Measurements from ENCODE around the gene AMHR2. TPM values are rescaled to one million over a fixed set of nuclear protein-coding genes. Genes with fewer than 3 reads are reported as not detected.

The AMHR2 gene
- total and polyA plus RNA-seq, 2 donors (not counting 1 experiment from before 2014, with no cell fraction given), result not detected

GRCh38 chr12:53466640-53467039, 43.0 kb downstream of the AMHR2 start:
- intact Hi-C loops (cut with micrococcal nuclease), result no loop called here
- Histone ChIP-seq H2AFZ (ENCODE audit: insufficient read depth, low read depth, low read length, poor library complexity, severe bottlenecking) (no peak overlapping the region), H3K4me1 (ENCODE audit: control insufficient read depth in 2 of 2, insufficient read depth in 2 of 2, low read length in 2 of 2) (no peaks in the 10 kb centered on the region), H3K4me2 (replicated peaks; ENCODE audit: low read depth, low read length, poor library complexity, severe bottlenecking) (no peak overlapping the region), H3K9ac (ENCODE audit: low read length) (no peak overlapping the region), H3K27me3 (replicated peaks in 1 of 4; ENCODE audit: control extremely low read depth in 1 of 4, control insufficient read depth in 3 of 4, insufficient read depth in 4 of 4, low read length in 3 of 4) (no peaks in the 10 kb centered on the region), H3K4me3 (ENCODE audit: control extremely low read depth in 1 of 5, extremely low read depth in 1 of 5, insufficient read depth in 1 of 5, low read depth in 2 of 5, low read length in 4 of 5) (no peak overlapping the region), H3K27ac (ENCODE audit: low read length in 2 of 2) (no peak overlapping the region), H4K20me1 (ENCODE audit: control insufficient read depth, insufficient read depth, low read length, poor library complexity, severe bottlenecking) (peaks cover 87% of the 10 kb centered on the region), H3K36me3 (replicated peaks in 1 of 2; ENCODE audit: control extremely low read depth in 1 of 2, control insufficient read depth in 1 of 2, extremely low read depth in 1 of 2, insufficient read depth in 2 of 2, low read length in 1 of 2) (peaks cover 16 to 99% of the 10 kb centered on the region in 2 experiments), H3K79me2 (ENCODE audit: control insufficient read depth, insufficient read depth, low read length) (peaks cover 82% of the 10 kb centered on the region), H3K9me3 (ENCODE audit: control extremely low read depth in 1 of 3, control insufficient read depth in 2 of 3, insufficient read depth in 1 of 3, low read length in 2 of 3) (no peaks in the 10 kb centered on the region)
- DNase-seq, result no peak
- POLR2A ChIA-PET, result no interaction called here
- no peaks in the 10 kb centered on the region for H3K27me3 Mint-ChIP-seq
- TF ChIP-seq CTCF (IDR thresholded peaks at IDR 0.05), result no peak
- H3K4me1 Mint-ChIP-seq, result peaks cover 4% of the 10 kb centered on the region
- H3K4me3 Mint-ChIP-seq, result no peak overlapping the region
- no peak overlapping the region for H3K27ac Mint-ChIP-seq
- WGBS (ENCODE audit: insufficient coverage), result 83% methylated on average over 2 of the region's 4 CpGs
- CTCF ChIA-PET, result interaction anchor here (0.6 to 1.1 kb wide), 2 partner anchors 13 to 59 kb away, joined by 4 read pairs; no protein-coding TSS in a partner anchor
- ATAC-seq (ENCODE audit: low read depth), result no peak
- H3K9me3 Mint-ChIP-seq (ENCODE audit: insufficient read depth), result no peaks in the 10 kb centered on the region

- H4K20me1 ChIP-seq (ENCODE audit: control insufficient read depth, insufficient read depth, low read length, poor library complexity, severe bottlenecking), result peaks cover 87% of the 10 kb centered on the region
- POLR2A ChIA-PET, result no interaction called here
- 100% methylated on average over 3 of the region's 5 CpGs for WGBS (ENCODE audit: insufficient coverage)
Observed at GRCh38 chr12:53467082-53467481, 43.4 kb downstream of the AMHR2 start.

More at GRCh38 chr12:53467082-53467481, 43.4 kb downstream of the AMHR2 start:
- no peak overlapping the region for H3K4me3 Mint-ChIP-seq
- no peak overlapping the region for H3K9ac ChIP-seq (ENCODE audit: low read length)
- intact Hi-C loops (cut with micrococcal nuclease), result no loop called here
- H3K4me1 ChIP-seq (ENCODE audit: control insufficient read depth in 2 of 2, insufficient read depth in 2 of 2, low read length in 2 of 2), result no peaks in the 10 kb centered on the region
- CTCF ChIA-PET, result interaction anchor here (0.6 kb wide), 1 partner anchor 59 kb away, joined by 4 read pairs; no protein-coding TSS in a partner anchor
- no peaks in the 10 kb centered on the region for H3K27me3 Mint-ChIP-seq
- peaks cover 19 to 99% of the 10 kb centered on the region in 2 experiments for H3K36me3 ChIP-seq (replicated peaks in 1 of 2; ENCODE audit: control extremely low read depth in 1 of 2, control insufficient read depth in 1 of 2, extremely low read depth in 1 of 2, insufficient read depth in 2 of 2, low read length in 1 of 2)
- no peaks in the 10 kb centered on the region for H3K9me3 ChIP-seq (ENCODE audit: control extremely low read depth in 1 of 3, control insufficient read depth in 2 of 3, insufficient read depth in 1 of 3, low read length in 2 of 3)
- H3K9me3 Mint-ChIP-seq (ENCODE audit: insufficient read depth), result no peaks in the 10 kb centered on the region
- TF ChIP-seq EZH2 (IDR thresholded peaks at IDR 0.05; ENCODE audit: borderline replicate concordance, insufficient read depth, low read depth, low read length, poor library complexity, severe bottlenecking) (no peak), CTCF (IDR thresholded peaks at IDR 0.05) (no peak)
- ATAC-seq (ENCODE audit: low read depth), result no peak
- H3K27ac Mint-ChIP-seq, result no peak overlapping the region
- H3K27ac ChIP-seq (ENCODE audit: low read length in 2 of 2), result no peak overlapping the region
- H3K4me3 ChIP-seq (ENCODE audit: control extremely low read depth in 1 of 5, extremely low read depth in 1 of 5, insufficient read depth in 1 of 5, low read depth in 2 of 5, low read length in 4 of 5), result no peak overlapping the region
- H3K4me1 Mint-ChIP-seq, result peaks cover 4% of the 10 kb centered on the region
- H3K4me2 ChIP-seq (replicated peaks; ENCODE audit: low read depth, low read length, poor library complexity, severe bottlenecking), result no peak overlapping the region
- H3K79me2 ChIP-seq (ENCODE audit: control insufficient read depth, insufficient read depth, low read length), result peaks cover 78% of the 10 kb centered on the region
- no peak overlapping the region for H2AFZ ChIP-seq (ENCODE audit: insufficient read depth, low read depth, low read length, poor library complexity, severe bottlenecking)
- H3K27me3 ChIP-seq (replicated peaks in 1 of 4; ENCODE audit: control extremely low read depth in 1 of 4, control insufficient read depth in 3 of 4, insufficient read depth in 4 of 4, low read length in 3 of 4), result no peaks in the 10 kb centered on the region
- DNase-seq, result no peak
